Smooth muscle cell (in vitro differentiated cells): ENCODE data around the gene CORO1C. TPM values are rescaled to one million over a fixed set of nuclear protein-coding genes. Genes with fewer than 3 reads are reported as not detected.
"Not testable (repeated sequence)": the region's sequence is repeated elsewhere in the genome, so short reads cannot be mapped to it uniquely, and the experiment has no call there.

Experiments
- DNase-seq: peaks from one replicate; lab custom pipeline; 2025; ENCODE audit not compliant: unreplicated experiment; lab: John Stamatoyannopoulos, UW
- H2AFZ ChIP-seq: fragments of 200-600 bp; sonication (generic); 2 replicates; pipeline ENCODE4 v1.6.0; 2016; ENCODE audit warnings: antibody characterized with exemption, low read depth, mild to moderate bottlenecking
- H3F3A ChIP-seq: fragments of 200-600 bp; sonication (generic); 2 replicates; pipeline ENCODE4 v1.6.0; 2017; ENCODE audit warnings: antibody characterized with exemption, low read depth
- H3K27ac ChIP-seq: fragments of 200-600 bp; sonication (generic); 2 replicates; pipeline ENCODE4 v1.5.1; 2016; ENCODE audit warnings: low read depth, mild to moderate bottlenecking
- H3K27me3 ChIP-seq: fragments of 200-600 bp; sonication (generic); 2 replicates; pipeline ENCODE4 v1.6.1; 2016; ENCODE audit warnings: low read depth, mild to moderate bottlenecking
- H3K36me3 ChIP-seq: fragments of 200-600 bp; sonication (generic); 2 replicates; pipeline ENCODE4 v1.5.1; 2016; ENCODE audit warnings: low read depth
- H3K4me1 ChIP-seq: fragments of 200-600 bp; sonication (generic); 2 replicates; pipeline ENCODE4 v1.5.1; 2016; ENCODE audit warnings: low read depth
- H3K4me2 ChIP-seq: fragments of 200-600 bp; sonication (generic); 2 replicates; pipeline ENCODE4 v1.6.0; 2016; ENCODE audit warnings: mild to moderate bottlenecking
- H3K4me3 ChIP-seq: fragments of 200-600 bp; sonication (generic); 2 replicates; pipeline ENCODE4 v1.5.1; 2016; ENCODE audit warnings: mild to moderate bottlenecking
- H3K79me2 ChIP-seq: fragments of 200-600 bp; sonication (generic); 2 replicates; pipeline ENCODE4 v1.6.0; 2016; ENCODE audit warnings: low read depth, mild to moderate bottlenecking
- H3K9ac ChIP-seq: fragments of 200-600 bp; sonication (generic); 2 replicates; pipeline ENCODE4 v1.6.0; 2016; ENCODE audit warnings: low read depth
- H3K9me3 ChIP-seq: fragments of 200-600 bp; sonication (generic); replicated peaks from 2 replicates; pipeline ENCODE4 v1.5.1; 2016; ENCODE audit warnings: low read depth
- H4K20me1 ChIP-seq: fragments of 200-600 bp; sonication (generic); 2 replicates; pipeline ENCODE4 v1.6.0; 2016; ENCODE audit warnings: low read depth
- CTCF ChIP-seq: fragments of 200-600 bp; sonication (generic); IDR thresholded peaks from 2 replicates; pipeline ENCODE4 v1.5.1; 2017; ENCODE audit warnings: borderline replicate concordance, mild to moderate bottlenecking, antibody characterized with exemption; ENCODE audit not compliant: insufficient read depth, poor library complexity, severe bottlenecking
- WGBS: methylation state at CpG from one replicate; pipeline ENCODE4 v1.1.7; 2016; ENCODE audit warnings: low lambda C conversion rate; 5-methylcytosine and 5-hydroxymethylcytosine counted together
- polyA plus RNA-seq: library from polyadenylated mRNA; unstranded; fragments of >200 nt; fragmentation: Nextera tagmentation; extraction: Ambion mirVana; gene quantifications from 2 replicates; pipeline ENCODE4 v1.2.1, GENCODE V29; 2016
- total RNA-seq: library from RNA; depleted of rRNA; stranded (reverse); fragments of >200 nt; gene quantifications from 2 replicates; pipeline ENCODE4 v1.2.3, GENCODE V29; 2014

The CORO1C gene
- total and polyA plus RNA-seq, 2 experiments from 2014 or later, result 96.7 to 136 TPM

GRCh38 chr12:108664338-108665258 lies 66.7 kb downstream of the CORO1C start:
- H3K4me3 ChIP-seq, result no peak overlapping the region
- H4K20me1 ChIP-seq, result peaks cover 12% of the 10 kb centered on the region
- H3K9me3 ChIP-seq, result no peaks in the 10 kb centered on the region
- peaks cover 23% of the 10 kb centered on the region for H3F3A ChIP-seq
- peak; percentile 89 for TF ChIP-seq CTCF
- H2AFZ ChIP-seq, result no peak overlapping the region
- peak overlapping the region; percentile 64 for H3K4me2 ChIP-seq
- H3K36me3 ChIP-seq, result no peaks in the 10 kb centered on the region
- DNase-seq, result peak; percentile 37
- H3K4me1 ChIP-seq, result peaks cover 19% of the 10 kb centered on the region
- H3K9ac ChIP-seq, result peak overlapping the region; percentile 21
- WGBS, result 18% methylated on average over 5 of the region's 5 CpGs
- peaks cover 89% of the 10 kb centered on the region for H3K79me2 ChIP-seq
- no peaks in the 10 kb centered on the region for H3K27me3 ChIP-seq
- H3K27ac ChIP-seq, result peak overlapping the region; percentile 76

- H4K20me1 ChIP-seq, result peaks cover 12% of the 10 kb centered on the region
- no peak overlapping the region for H3K4me3 ChIP-seq
- peaks cover 23% of the 10 kb centered on the region for H3F3A ChIP-seq
- H3K4me1 ChIP-seq, result peaks cover 19% of the 10 kb centered on the region
- over 99% methylated on average over 4 of the region's 4 CpGs for WGBS
- TF ChIP-seq CTCF, result no peak
- H3K4me2 ChIP-seq, result no peak overlapping the region
- H3K27ac ChIP-seq, result peak overlapping the region; percentile 76
- no peaks in the 10 kb centered on the region for H3K36me3 ChIP-seq
- peaks cover 85% of the 10 kb centered on the region for H3K79me2 ChIP-seq
- no peak for DNase-seq
- no peaks in the 10 kb centered on the region for H3K27me3 ChIP-seq
- no peaks in the 10 kb centered on the region for H3K9me3 ChIP-seq
- no peak overlapping the region for H3K9ac ChIP-seq
- H2AFZ ChIP-seq, result no peak overlapping the region
Measured at GRCh38 chr12:108663324-108664015, 67.8 kb downstream of the CORO1C start.

- not testable (repeated sequence) for H2AFZ ChIP-seq, H3F3A ChIP-seq, H3K4me3 ChIP-seq, H3K36me3 ChIP-seq, H3K27me3 ChIP-seq, H3K4me1 ChIP-seq, H3K27ac ChIP-seq, DNase-seq, H3K9ac ChIP-seq, H3K4me2 ChIP-seq, H3K9me3 ChIP-seq
- H4K20me1 ChIP-seq, result peaks cover 12% of the 10 kb centered on the region
- H3K79me2 ChIP-seq, result peaks cover 38% of the 10 kb centered on the region
- 95% methylated on average over 4 of the region's 4 CpGs for WGBS
Measured at GRCh38 chr12:108658115-108658514, 73.2 kb downstream of the CORO1C start.

- no peaks in the 10 kb centered on the region for H3F3A ChIP-seq
- no peak overlapping the region for H2AFZ ChIP-seq
- no peaks in the 10 kb centered on the region for H3K9me3 ChIP-seq
- H3K79me2 ChIP-seq, result peaks cover 29% of the 10 kb centered on the region
- WGBS, result 99% methylated on average over 10 of the region's 10 CpGs
- no peaks in the 10 kb centered on the region for H3K27me3 ChIP-seq
- no peak overlapping the region for H3K27ac ChIP-seq
- H3K4me2 ChIP-seq, result no peak overlapping the region
- no peak for DNase-seq
- H4K20me1 ChIP-seq, result peaks cover 12% of the 10 kb centered on the region
- no peak for TF ChIP-seq CTCF
- H3K36me3 ChIP-seq, result peaks cover 4% of the 10 kb centered on the region
- no peak overlapping the region for H3K4me3 ChIP-seq
- H3K9ac ChIP-seq, result no peak overlapping the region
- H3K4me1 ChIP-seq, result no peaks in the 10 kb centered on the region
Measured at GRCh38 chr12:108657130-108657745, 74.1 kb downstream of the CORO1C start.

- not testable (repeated sequence) for H3F3A ChIP-seq, H3K4me1 ChIP-seq
- 98% methylated on average over 8 of the region's 24 CpGs for WGBS
Measured at GRCh38 chr12:108656247-108656646, 75.1 kb downstream of the CORO1C start.

More at GRCh38 chr12:108656247-108656646, 75.1 kb downstream of the CORO1C start:
- not testable (repeated sequence) for H2AFZ ChIP-seq, H3K27me3 ChIP-seq, DNase-seq, H3K36me3 ChIP-seq, H3K27ac ChIP-seq, H3K9ac ChIP-seq, H3K4me3 ChIP-seq, H3K4me2 ChIP-seq, H3K9me3 ChIP-seq
- H3K79me2 ChIP-seq, result peaks cover 20% of the 10 kb centered on the region
- peaks cover 12% of the 10 kb centered on the region for H4K20me1 ChIP-seq
